Astrocyte of the hippocampus (primary cell): ENCODE measurements around the gene FUBP3.

Experiments used
- DNase-seq: peaks from one replicate; pipeline ENCODE4 v3.0.0; 2011; ENCODE audit warnings: low read depth, low spot score

The FUBP3 gene

DNA sequence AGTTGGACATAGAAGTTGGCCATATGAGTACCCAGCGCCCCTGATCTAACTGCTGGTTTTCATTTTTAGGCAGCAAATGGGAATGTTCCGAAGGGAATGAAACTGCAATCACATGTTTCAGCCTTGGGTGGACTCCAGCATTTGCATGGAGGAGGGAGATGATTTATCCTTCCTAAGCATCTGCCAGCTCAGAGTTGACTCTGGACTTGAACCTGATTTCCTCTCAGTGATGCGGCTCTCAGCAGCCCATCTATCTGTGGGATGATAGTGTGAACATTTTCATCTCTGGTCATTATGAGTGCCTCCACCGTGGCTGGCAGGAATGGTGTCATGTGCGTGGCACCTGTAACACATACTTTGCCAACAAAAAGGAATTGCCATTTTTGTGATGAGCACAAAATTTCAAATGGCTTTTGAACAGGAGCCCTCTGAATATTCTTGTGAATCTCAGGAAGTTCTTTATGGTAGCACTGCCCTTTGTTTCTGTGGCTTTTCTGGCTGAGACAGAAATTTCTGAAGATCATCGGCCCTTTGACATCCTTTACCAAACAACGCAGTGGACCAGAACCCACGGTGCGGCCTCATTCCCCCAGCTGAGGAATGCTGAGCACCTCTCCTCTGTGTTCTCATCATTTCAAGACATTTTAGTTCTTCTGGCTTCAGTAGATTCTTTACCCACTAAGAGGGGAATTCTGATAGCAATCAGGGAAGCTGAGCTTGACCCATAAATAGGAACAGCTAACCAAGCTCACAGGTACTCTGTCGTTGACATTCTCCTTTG is 28.5 kb downstream of the FUBP3 start:
- peak; percentile 21 for DNase-seq

GRCh38 chr9:130608554-130609134 is 29.3 kb downstream of the FUBP3 start:
- DNase-seq = no peak

DNA sequence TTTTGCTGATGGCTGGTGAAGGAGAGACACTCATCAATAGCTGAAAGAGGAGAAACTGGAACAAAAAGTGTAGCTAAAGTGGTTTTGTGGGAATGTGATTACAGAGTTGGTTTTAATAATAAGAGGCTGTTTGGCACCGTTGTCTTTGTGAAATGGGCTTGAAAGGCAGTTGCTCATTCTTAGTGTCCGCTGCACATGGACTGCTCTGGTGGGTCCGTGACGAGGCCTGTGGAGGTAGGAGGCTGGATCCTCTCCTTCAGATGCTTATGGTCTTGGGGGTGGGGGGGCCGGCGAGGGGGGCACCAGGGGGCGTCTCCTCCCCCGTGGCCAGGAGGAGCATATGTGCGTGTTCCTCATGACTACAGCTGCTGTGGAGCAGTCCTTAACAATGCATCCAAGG is 29.8 kb downstream of the FUBP3 start:
- DNase-seq = peak; percentile 45

GRCh38 chr9:130610862-130611707 is 31.7 kb downstream of the FUBP3 start:
- DNase-seq = no peak

GRCh38 chr9:130616451-130616850 is 37.1 kb downstream of the FUBP3 start:
- DNase-seq = no peak

- no peak for DNase-seq
Observed at GRCh38 chr9:130623466-130623865, 44.1 kb downstream of the FUBP3 start.

GRCh38 chr9:130624154-130624553 is 44.8 kb downstream of the FUBP3 start:
- no peak for DNase-seq

DNA sequence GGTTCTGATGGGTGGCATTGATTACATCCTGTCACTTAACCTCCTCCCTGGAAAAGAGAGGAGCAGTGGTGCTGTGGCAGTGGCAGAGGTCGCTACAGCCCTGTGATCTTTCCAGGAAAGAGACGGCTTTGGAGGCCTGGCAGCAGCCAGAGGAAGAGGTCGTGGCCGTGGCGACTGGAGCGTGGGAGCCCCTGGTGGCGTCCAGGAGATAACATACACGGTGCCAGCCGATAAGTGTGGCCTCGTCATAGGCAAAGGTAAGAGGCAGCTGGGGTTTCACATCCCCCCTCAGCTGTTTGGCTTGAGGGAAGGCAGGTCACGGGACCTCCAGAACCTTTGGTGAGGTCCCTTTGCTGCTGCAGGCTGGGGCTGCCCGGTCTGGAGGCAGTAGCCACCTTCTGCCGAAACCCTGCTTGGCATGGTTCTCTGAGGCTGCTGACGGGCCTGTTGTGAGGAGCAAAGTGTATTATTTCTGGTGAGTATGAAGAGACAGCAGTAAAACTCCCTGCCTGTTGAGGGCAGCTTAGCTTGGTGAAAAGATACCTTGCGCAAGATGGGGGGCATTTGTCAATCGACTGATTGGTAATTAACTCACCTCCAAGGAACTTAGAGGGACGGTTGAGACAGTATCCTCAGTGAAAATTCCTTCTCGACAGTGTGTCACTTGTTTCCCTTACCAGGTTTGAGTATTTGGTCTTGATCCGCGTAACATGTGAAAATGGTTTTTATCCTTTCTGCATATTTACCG is 47.0 kb downstream of the FUBP3 start:
- no peak for DNase-seq

DNA sequence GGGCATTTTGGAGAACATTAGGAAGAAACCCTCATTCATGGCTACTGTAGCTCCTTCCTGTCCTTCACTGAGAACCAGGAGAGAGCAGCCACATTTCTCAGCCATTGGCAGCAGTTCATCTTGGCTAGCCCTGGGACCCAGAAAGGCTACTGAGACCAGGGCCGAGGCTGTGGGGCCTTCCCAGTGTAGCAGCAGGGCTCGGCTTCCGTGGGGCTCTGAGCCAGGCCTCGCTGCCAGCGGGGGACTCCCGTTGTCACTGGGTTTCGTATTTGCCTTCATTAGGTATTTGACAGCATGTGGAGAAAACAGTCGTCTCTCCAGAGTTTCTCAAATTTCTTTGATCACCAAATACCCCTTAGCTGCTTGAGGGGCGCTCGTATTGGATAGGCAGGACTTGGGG is 47.7 kb downstream of the FUBP3 start:
- DNase-seq = no peak

DNA sequence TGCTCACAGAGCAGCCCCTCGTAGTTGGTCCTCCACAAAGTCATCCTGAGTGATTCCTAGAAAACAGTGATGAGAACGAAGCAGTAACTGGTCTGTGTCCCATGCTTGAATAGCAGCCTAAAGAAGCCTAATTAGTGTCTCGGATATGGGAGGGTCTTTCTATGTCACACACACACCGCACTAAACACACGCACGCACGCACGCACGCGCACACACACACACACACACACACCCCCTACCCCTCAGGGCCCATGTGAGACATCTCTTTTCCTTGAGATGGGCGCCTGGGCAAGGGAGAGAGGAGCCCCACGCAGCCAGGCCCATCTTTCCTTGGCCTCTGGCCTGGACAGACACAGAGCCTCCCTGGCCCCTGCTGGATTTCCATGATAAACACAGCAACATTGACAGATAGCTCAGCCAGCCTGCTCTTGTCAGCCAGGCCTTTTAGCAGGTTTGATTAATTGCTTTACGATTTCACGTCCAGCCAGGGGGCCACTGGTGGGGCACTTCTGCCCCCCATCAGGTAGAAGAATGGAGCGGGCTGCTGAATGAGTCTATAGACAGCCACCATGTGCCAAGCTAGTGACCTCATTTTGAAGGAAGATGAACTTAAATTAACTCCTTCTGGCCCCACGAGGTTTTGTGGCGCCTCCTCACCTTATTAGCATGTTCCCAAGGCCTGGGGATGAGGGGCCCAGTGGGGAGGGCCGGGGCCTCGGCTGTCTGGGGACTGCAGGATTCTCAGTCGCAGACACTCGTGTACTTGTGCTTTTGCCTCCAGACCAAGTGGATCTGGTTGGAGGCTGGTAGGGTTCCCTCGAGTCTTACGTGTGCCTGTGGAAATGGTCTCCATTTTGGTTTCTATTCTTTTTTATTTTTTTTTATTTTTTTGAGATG is 48.8 kb downstream of the FUBP3 start:
- DNase-seq = no peak

DNA sequence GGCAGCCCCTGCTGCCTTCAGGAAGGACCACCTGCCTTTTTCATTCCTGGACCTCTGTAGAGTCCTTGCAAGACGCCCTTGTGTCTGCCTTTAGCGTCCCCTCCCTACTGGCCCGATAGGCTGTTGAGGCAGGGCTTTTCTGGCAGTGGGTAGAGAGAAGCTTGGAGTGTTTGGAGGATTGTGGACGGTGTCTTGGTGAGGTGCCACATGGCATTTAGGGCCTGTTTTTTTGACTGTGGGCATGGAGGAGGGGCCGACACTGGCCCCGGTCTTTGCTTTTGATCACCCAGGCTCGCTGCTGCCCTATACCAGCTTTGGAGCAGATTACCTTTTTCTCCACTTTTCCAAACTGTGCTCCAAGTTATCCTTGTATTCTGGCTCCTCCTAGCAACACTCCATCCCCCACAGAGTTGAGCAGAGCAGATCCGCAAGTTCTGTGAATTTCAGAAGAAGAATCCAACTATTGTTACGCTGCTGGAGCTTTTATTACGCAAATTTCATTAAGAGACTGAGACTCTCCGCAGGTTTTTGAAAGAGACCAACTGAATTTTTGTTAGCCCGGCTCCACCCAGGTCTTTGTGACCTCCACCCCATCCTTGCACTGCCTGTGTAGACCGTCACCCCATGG is 50.2 kb downstream of the FUBP3 start:
- no peak for DNase-seq

- DNase-seq = no peak
Observed at GRCh38 chr9:130630071-130630450, 50.7 kb downstream of the FUBP3 start.

- no peak for DNase-seq
Observed at GRCh38 chr9:130630506-130631330, 51.3 kb downstream of the FUBP3 start.

GRCh38 chr9:130631331-130632080 is 52.1 kb downstream of the FUBP3 start:
- DNase-seq = no peak

GRCh38 chr9:130632081-130632710 is 52.8 kb downstream of the FUBP3 start:
- DNase-seq = no peak

DNA sequence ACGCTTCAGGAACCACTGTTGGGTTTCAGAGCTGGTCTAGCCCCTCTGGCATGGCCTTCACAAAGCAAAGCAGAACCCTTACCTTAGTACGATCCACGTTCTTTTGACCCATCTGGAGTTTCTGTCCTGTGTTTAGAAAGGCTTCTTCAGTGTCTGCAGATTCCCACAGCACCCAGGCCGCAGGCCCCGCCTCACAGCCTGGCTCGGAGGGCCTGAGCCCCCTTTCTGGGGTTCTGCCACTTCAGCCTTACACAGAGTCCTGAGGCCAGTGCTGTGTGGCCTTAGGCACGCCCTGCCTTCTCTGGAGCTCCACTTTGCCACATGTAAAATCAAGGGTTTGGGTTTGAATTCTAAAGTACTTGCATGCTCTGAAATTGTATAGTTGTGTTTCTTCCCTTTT is 53.5 kb downstream of the FUBP3 start:
- no peak for DNase-seq

DNA sequence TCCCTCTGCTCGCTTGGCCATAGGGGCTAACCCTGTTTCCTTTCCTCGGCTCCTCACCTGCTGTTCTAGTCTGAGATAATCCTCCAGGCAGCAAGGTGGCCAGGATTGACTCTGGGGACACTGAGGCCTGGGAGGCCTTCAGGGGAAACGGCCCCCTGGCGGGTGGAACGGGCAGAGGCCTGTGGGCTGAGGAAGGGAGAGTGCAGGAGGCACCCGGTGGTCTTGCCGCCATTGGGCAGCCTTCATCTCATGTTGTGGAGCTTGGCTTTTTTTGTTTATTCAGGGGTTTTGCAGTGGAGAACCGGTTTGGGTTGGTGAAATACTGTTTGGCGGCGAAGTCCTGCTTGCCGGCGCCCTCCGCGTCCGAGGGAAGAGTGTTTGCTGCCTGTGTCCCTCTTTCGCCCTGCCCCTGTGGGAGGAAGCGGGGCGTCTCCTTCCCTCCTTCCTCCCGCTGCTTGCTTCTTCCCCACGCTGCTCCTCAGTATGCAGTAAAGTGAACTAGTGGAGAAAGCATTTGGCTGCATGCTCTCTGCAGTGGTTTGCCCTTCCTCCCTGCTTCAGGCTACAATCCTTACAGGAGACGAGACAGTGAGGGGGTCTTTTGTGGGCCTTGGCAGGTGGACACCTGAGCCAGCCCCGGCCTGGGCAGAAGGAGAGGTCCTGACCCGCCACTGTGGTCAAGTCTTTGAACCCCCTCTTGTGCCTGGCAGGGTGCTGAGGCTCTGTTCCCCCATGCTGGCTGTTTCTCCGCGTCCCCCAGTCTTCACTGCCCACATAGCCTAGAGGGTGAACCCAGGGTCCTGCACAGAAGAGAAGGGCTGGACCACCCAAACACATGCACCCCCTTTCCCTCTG is 54.2 kb downstream of the FUBP3 start:
- no peak for DNase-seq
